ENCODE results near the gene KSR2.

DNA sequence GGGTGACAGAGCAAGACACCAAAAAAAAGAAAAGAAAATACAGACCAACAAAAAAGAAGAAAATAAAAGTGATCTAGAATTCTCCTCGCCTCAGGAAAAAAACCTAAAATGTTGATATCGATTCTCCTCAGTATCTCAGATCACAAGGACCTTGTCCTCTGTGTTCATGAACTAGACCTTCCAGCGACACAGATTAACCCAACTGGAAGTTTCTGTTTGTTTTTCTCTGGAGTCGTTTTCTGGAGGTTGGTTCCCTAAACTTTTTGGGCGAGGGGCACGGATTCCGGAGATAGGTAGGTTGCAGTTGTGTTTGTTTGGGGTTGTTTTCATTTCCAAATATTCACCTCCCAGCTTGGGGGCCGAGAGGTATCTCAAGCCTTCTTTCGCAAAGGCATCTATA lies 47.2 kb upstream of the KSR2 start:
- TF ChIP-seq, protein P1, sequence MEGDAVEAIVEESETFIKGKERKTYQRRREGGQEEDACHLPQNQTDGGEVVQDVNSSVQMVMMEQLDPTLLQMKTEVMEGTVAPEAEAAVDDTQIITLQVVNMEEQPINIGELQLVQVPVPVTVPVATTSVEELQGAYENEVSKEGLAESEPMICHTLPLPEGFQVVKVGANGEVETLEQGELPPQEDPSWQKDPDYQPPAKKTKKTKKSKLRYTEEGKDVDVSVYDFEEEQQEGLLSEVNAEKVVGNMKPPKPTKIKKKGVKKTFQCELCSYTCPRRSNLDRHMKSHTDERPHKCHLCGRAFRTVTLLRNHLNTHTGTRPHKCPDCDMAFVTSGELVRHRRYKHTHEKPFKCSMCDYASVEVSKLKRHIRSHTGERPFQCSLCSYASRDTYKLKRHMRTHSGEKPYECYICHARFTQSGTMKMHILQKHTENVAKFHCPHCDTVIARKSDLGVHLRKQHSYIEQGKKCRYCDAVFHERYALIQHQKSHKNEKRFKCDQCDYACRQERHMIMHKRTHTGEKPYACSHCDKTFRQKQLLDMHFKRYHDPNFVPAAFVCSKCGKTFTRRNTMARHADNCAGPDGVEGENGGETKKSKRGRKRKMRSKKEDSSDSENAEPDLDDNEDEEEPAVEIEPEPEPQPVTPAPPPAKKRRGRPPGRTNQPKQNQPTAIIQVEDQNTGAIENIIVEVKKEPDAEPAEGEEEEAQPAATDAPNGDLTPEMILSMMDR (IDR thresholded peaks at IDR 0.05), result no peak
- TF ChIP-seq EP300 (IDR thresholded peaks at IDR 0.05; ENCODE audit: low read depth), result no peak
- no peak for TF ChIP-seq POLR2A (IDR thresholded peaks at IDR 0.05)
